ENCODE data around the gene LMAN2L. TPM values are rescaled to one million over a fixed set of nuclear protein-coding genes. Genes with fewer than 3 reads are reported as not detected.

The LMAN2L gene
- total RNA-seq, 4 donors from 2014 or later: 17.2 to 21.5 (median 19.1) TPM

GRCh38 chr2:96710985-96711384 lies 28.9 kb downstream of the LMAN2L start:
- DNase-seq (ENCODE audit: low spot score in 2 of 2): no peak
- 89 to 92% methylated on average over 3 of the region's 3 CpGs for WGBS, 2 donors
- intact Hi-C loops (cut with DNase I; ENCODE audit: low total_unique reads): no loop called here
- TF ChIP-seq CTCF (IDR thresholded peaks at IDR 0.05) (no peak), POLR2A (IDR thresholded peaks at IDR 0.05) (no peak)
- H3K4me3 ChIP-seq (ENCODE audit: low read depth, poor library complexity, severe bottlenecking): no peak overlapping the region

GRCh38 chr2:96703021-96703751 lies 36.7 kb downstream of the LMAN2L start:
- TF ChIP-seq CTCF (IDR thresholded peaks at IDR 0.05) (no peak), POLR2A (IDR thresholded peaks at IDR 0.05) (no peak)
- peak in 1 of 2 donors; percentile 63 for DNase-seq (ENCODE audit: low spot score in 2 of 2)
- 97% methylated on average over 16 of the region's 16 CpGs for WGBS, 2 donors
- intact Hi-C loops (cut with DNase I; ENCODE audit: low total_unique reads): no loop called here
- no peak overlapping the region for H3K4me3 ChIP-seq (ENCODE audit: low read depth, poor library complexity, severe bottlenecking)

GRCh38 chr2:96702098-96702785 lies 37.6 kb downstream of the LMAN2L start:
- WGBS, 2 donors: 87 to 90% methylated on average over 14 to 17 of the region's 17 CpGs
- DNase-seq (ENCODE audit: low spot score in 2 of 2): peak in 1 of 2 donors; percentile 65
- TF ChIP-seq CTCF (IDR thresholded peaks at IDR 0.05): no peak
- no peak for TF ChIP-seq POLR2A (IDR thresholded peaks at IDR 0.05)
- intact Hi-C loops (cut with DNase I; ENCODE audit: low total_unique reads): no loop called here
- no peak overlapping the region for H3K4me3 ChIP-seq (ENCODE audit: low read depth, poor library complexity, severe bottlenecking)

- intact Hi-C loops (cut with DNase I; ENCODE audit: low total_unique reads): no loop called here
- peak in 1 of 2 donors; percentile 67 for DNase-seq (ENCODE audit: low spot score in 2 of 2)
- WGBS, 2 donors: 96 to 97% methylated on average over 6 of the region's 6 CpGs
- no peak overlapping the region for H3K4me3 ChIP-seq (ENCODE audit: low read depth, poor library complexity, severe bottlenecking)
- TF ChIP-seq POLR2A (IDR thresholded peaks at IDR 0.05): no peak
- TF ChIP-seq CTCF (IDR thresholded peaks at IDR 0.05): no peak
Measured at GRCh38 chr2:96701636-96702035, 38.2 kb downstream of the LMAN2L start.

- DNase-seq (ENCODE audit: low spot score in 2 of 2): peak in 1 of 2 donors; percentile 60
- H3K4me3 ChIP-seq (ENCODE audit: low read depth, poor library complexity, severe bottlenecking): no peak overlapping the region
- 91% methylated on average over 8 of the region's 8 CpGs for WGBS, 2 donors
- TF ChIP-seq CTCF (IDR thresholded peaks at IDR 0.05) (no peak), POLR2A (IDR thresholded peaks at IDR 0.05) (no peak)
- intact Hi-C loops (cut with DNase I; ENCODE audit: low total_unique reads): no loop called here
Measured at GRCh38 chr2:96700086-96700485, 39.8 kb downstream of the LMAN2L start.
